Muscle layer of colon (tissue), 2 donors: ENCODE measurements around the gene GABRD.
"Not testable (repeated sequence)": the region's sequence is repeated elsewhere in the genome, so short reads cannot be mapped to it uniquely, and the experiment has no call there.

Source experiments
- H3K27ac ChIP-seq: one replicate; pipeline ENCODE4 v1.7.0; 2013; ENCODE audit warnings: low read depth, mild to moderate bottlenecking, low read length, moderate library complexity
- H3K27me3 ChIP-seq, 2 donors: one replicate each; pipeline ENCODE4 v1.7.0; 2013; ENCODE audit warnings: low read length in 2 of 2, mild to moderate bottlenecking in 2 of 2; ENCODE audit not compliant: insufficient read depth in 2 of 2, control insufficient read depth in 1 of 2
- H3K36me3 ChIP-seq: one replicate; pipeline ENCODE4 v1.7.0; 2013; ENCODE audit warnings: mild to moderate bottlenecking, low read length; ENCODE audit not compliant: insufficient read depth
- H3K4me1 ChIP-seq: one replicate; pipeline ENCODE4 v1.7.0; 2013; ENCODE audit warnings: mild to moderate bottlenecking, low read length; ENCODE audit not compliant: insufficient read depth
- H3K4me3 ChIP-seq, 2 donors: one replicate each; pipeline ENCODE4 v1.7.0; 2013; ENCODE audit warnings: low read length in 2 of 2, low read depth in 1 of 2, mild to moderate bottlenecking in 1 of 2, moderate library complexity in 1 of 2
- H3K9ac ChIP-seq: one replicate; pipeline ENCODE4 v1.7.0; 2013; ENCODE audit warnings: low read length
- H3K9me3 ChIP-seq: one replicate; pipeline ENCODE4 v1.7.0; 2013; ENCODE audit warnings: mild to moderate bottlenecking, low read length
- donor health status: abdominal sarcoma.
- donor health status: Adenocarcinoma of cecum.

GABRD gene

DNA sequence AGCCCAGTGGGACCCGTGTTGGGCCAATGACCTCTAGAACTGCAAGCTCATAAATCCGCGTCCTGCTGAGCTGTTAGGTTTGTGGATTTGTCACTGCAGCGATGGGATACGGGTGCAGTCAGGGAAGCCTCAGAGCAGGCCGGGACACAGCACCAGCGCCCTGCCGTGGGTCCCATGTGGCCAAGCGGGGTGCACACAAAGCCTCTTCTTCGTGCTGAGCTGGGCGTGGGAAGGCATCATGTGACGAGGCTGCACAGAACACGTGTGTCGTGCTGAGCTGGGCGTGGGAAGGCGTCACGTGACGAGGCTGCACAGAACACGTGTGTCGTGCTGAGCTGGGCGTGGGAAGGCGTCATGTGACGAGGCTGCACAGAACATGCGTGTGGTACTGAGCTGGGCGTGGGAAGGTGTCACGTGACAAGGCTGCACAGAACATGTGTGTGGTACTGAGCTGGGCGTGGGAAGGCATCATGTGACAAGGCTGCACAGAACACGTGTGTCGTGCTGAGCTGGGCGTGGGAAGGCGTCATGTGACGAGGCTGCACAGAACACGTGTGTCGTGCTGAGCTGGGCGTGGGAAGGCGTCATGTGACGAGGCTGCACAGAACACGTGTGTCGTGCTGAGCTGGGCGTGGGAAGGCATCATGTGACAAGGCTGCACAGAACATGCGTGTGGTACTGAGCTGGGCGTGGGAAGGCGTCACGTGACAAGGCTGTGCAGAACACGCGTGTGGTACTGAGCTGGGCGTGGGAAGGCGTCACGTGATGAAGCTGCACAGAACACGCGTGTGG lies 40.3 kb upstream of the GABRD start:
- H3K27me3 ChIP-seq, H3K36me3 ChIP-seq, H3K9ac ChIP-seq, H3K9me3 ChIP-seq, H3K27ac ChIP-seq, H3K4me1 ChIP-seq, H3K4me3 ChIP-seq: not testable (repeated sequence)

DNA sequence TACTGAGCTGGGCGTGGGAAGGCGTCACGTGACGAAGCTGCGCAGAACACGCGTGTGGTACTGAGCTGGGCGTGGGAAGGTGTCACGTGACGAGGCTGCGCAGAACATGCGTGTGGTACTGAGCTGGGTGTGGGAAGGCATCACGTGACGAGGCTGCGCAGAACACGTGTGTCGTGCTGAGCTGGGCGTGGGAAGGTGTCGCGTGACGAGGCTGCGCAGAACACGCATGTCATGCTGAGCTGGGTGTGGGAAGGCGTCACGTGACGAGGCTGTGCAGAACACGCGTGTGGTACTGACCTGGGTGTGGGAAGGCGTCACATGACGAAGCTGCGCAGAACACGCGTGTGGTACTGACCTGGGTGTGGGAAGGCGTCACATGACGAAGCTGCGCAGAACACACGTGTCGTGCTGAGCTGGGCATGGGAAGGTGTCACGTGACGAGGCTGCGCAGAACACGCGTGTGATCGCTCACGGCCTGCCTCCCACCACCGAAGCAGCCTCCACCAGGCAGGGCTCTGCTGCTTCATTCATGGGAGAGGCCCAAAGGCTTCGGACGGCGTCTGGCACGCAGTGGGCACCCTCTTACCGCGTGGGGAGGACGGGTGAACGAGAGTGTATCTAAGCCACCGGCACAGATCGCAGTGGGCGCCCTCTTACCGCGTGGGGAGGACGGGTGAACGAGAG lies 39.5 kb upstream of the GABRD start:
- Histone ChIP-seq H3K9ac (no peak overlapping the region), H3K36me3 (no peaks in the 10 kb centered on the region), H3K27ac (no peak overlapping the region), H3K4me1 (no peaks in the 10 kb centered on the region), H3K27me3 (no peaks in the 10 kb centered on the region), H3K4me3 (no peak overlapping the region), H3K9me3 (no peaks in the 10 kb centered on the region)

DNA sequence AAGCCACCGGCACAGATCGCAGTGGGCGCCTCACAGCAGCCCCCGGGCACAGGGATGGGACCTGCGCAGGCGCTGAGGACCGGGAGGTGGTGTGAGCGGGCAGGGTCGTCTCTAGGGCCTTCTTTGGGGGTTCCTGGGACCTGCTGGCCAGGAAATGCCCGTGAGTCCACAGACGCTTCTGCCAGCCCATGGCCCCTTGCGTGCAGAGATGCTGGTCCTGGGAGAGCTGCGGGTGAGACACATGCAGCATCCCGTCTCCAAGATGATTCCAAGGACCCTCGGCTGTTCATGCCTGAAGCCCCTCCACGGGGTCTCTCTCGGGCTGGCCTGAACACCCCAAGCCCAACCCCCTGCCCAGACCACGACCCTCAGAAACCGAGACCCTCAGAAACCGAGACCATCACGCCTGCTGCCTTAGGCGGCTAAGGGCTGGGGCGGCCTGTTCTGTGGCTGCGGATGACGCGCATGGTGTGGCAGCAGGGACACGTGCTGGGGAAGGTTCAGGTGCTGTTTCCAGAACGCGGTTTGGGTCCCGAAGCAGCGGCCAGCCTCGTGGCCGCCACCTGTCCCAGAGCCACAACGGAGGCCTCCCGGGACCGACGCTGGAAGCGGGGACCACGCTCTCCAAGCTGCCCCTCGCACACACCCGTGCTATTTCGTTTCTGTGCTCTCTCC lies 38.5 kb upstream of the GABRD start:
- H3K9me3 ChIP-seq = no peaks in the 10 kb centered on the region
- no peaks in the 10 kb centered on the region for H3K4me1 ChIP-seq
- no peaks in the 10 kb centered on the region for H3K36me3 ChIP-seq
- H3K9ac ChIP-seq = no peak overlapping the region
- no peak overlapping the region for H3K27ac ChIP-seq
- H3K27me3 ChIP-seq = peaks cover 0 to 3% of the 10 kb centered on the region in 2 donors
- no peak overlapping the region for H3K4me3 ChIP-seq

DNA sequence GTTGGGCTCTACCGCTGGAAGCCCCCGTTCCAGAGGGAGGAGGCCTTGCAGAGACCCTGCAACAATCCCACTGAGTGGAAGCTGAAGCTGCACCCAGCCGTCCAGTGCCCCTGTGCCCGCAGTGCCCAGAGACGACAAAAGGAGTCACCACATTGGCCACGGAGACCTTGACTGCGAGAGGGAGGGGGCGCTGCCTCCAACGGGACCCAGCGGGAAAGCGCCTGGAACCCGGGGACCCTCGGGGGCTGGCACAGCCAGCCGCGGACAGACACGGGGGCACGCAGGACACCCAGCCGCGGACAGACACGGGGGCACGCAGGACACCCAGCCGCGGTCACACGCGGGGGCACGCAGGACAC lies 38.0 kb upstream of the GABRD start:
- Histone ChIP-seq H3K9me3 (no peaks in the 10 kb centered on the region), H3K4me1 (no peaks in the 10 kb centered on the region), H3K4me3 (no peak overlapping the region), H3K27me3 (peaks cover 0 to 3% of the 10 kb centered on the region in 2 donors), H3K9ac (no peak overlapping the region), H3K36me3 (no peaks in the 10 kb centered on the region), H3K27ac (no peak overlapping the region)

DNA sequence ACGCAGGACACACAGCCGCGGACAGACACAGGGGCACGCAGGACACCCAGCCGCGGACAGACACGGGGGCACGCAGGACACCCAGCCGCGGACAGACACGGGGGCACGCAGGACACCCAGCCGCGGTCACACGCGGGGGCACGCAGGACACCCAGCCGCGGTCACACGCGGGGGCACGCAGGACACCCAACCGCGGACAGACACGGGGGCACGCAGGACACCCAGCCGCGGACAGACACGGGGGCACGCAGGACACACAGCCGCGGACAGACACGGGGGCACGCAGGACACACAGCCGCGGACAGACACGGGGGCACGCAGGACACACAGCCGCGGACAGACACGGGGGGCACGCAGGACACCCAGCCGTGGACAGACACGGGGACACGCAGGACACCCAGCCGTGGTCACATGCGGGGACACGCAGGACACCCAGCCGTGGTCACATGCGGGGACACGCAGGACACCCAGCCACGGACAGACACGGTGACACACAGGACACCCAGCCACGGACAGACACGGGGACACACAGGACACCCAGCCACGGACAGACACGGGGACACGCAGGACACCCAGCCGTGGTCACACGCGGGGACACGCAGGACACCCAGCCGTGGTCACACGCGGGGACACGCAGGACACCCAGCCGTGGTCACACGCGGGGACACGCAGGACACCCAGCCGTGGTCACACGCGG lies 37.4 kb upstream of the GABRD start:
- not testable (repeated sequence) for H3K9me3 ChIP-seq, H3K4me3 ChIP-seq, H3K9ac ChIP-seq, H3K27me3 ChIP-seq, H3K4me1 ChIP-seq, H3K27ac ChIP-seq, H3K36me3 ChIP-seq

DNA sequence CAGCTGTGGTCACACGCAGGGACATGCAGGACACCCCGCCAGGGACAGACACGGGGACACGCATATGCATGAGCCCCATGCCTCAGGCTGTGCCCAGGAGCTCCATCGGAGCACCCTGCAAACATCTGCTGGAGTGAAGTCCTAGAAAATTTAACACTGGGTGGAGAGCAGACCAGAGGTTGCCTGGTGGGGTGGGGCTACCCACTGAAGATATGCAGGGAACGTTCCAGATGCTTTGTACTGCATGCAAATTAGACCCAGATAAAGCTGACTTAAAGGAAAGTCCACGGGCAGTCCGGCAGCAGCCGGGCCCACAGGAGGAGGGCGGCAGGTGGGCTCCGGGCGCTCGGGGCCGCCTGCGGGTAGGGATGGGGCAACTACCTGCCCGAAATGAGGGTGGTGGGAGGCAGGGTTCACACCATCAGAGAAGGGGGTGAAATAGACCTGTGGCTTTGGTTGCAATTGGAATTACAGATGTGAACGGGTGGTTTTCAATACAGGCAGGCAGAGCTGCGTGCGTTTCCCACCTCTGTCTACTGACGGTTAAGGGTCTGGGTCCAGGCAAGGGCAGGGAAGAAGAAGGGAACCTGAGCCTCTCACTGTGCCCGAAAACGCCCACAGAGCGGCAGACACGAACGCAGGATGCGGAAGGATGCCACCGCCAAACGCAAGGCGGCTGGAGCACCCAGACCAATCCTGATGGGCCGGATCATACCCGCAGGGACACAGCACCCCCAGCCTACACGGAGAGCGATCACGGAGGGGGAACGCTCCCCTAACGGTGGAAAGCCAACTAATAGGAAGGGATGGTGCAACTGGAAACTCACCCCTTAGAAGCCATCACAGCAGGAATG lies 36.5 kb upstream of the GABRD start:
- Histone ChIP-seq H3K9me3 (no peaks in the 10 kb centered on the region), H3K4me3 (no peak overlapping the region), H3K27ac (no peak overlapping the region), H3K9ac (no peak overlapping the region), H3K27me3 (peaks cover 0 to 3% of the 10 kb centered on the region in 2 donors), H3K36me3 (no peaks in the 10 kb centered on the region), H3K4me1 (no peaks in the 10 kb centered on the region)

DNA sequence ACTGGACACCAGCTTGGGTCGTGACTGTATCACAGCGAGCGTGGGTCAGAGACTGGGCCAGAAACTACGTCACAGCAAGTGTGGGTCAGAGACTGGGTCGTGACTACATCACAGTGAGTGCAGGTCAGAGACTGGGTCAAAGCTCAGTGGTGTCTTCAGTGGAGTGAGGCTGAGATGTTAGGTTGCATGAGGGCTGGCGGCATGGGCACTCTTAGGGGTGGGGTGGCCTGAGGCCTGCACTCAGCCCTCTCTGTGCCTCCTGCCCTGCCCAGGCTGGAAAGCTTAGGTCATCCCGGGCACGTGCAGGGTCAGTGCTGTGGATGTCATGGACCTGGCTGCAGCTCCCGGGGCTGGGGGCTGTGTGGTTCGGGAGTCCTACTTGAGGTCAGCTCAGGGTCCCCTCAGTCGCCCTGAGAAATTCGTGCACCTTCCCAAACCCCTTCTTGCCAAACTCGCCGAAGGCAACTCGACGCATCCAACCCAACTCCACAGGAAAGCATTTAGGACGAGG lies 34.5 kb upstream of the GABRD start:
- peaks cover 0 to 8% of the 10 kb centered on the region in 2 donors for H3K27me3 ChIP-seq
- no peaks in the 10 kb centered on the region for H3K36me3 ChIP-seq
- no peaks in the 10 kb centered on the region for H3K4me1 ChIP-seq
- H3K4me3 ChIP-seq = no peak overlapping the region
- H3K9ac ChIP-seq = no peak overlapping the region
- no peaks in the 10 kb centered on the region for H3K9me3 ChIP-seq
- H3K27ac ChIP-seq = no peak overlapping the region

DNA sequence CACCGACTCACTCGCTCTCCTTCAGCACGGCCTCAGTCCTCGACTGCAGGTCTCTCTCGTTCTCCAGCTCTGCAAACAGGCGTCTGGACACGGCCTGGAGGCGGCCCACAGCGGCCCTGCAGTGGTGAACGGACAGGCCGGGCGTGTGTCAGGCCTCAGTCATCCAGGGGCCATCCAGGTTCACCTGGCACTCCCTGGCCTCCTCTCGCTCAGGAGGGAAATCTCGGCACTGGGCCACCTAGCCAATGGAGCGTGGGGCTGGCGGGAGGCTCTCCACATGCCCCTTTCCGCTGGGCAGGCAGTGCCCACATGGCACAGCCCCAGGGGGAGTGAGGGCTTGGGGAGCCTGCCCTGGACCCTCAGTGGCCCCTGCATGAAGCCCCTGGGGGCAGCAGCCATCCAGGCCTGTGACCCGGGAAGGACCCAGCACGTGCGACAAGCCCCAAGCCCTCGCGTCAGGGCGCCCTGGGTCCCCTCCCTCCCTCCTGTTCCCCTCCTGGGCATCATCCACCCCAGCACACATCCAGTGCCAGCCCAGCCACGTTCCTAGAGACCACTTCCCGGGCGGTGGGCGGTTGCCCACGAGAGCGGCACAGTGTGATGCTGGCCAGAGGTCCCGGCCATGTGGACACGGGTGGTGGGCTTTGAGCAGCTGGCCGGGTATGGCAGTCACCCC lies 33.6 kb upstream of the GABRD start:
- Histone ChIP-seq H3K27ac (no peak overlapping the region), H3K4me1 (no peaks in the 10 kb centered on the region), H3K9ac (no peak overlapping the region), H3K4me3 (no peak overlapping the region), H3K27me3 (peaks cover 0 to 8% of the 10 kb centered on the region in 2 donors), H3K36me3 (no peaks in the 10 kb centered on the region), H3K9me3 (no peaks in the 10 kb centered on the region)

DNA sequence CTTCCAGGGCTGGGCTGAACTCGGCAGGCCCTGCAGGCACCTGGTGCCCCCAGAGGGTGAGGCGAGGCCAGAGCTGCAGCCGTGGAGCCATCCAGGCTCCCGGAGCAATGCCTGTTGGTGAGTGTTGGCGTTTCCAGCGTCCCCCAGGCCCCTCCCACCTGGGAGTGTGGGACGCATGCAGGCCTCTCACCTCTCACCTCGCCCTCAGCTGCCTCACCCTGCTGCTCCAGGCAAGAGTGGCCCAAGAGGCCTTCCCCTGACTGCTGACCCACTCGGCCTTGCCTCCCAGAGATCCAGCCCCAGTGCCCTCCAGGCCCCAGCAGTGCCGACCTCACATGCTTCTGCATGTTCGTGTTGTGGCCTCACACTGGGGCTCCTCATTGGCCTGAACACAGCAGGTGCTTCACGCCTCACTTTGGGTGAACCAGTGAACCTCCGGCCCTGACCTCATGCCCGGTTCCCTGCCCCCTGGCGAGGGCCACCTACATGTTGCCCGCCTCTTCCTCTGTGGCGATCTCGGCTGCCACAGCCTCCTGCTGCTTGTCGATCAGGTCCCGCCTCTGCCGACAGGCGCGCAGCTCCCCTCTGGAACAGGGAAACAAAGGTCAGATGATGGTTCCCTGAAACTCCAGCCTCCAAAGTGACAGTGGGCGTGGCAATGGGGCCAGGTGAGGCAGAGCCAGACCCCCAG lies 32.5 kb upstream of the GABRD start:
- no peaks in the 10 kb centered on the region for H3K9me3 ChIP-seq
- H3K27me3 ChIP-seq = peaks cover 0 to 8% of the 10 kb centered on the region in 2 donors
- no peak overlapping the region for H3K4me3 ChIP-seq
- H3K9ac ChIP-seq = no peak overlapping the region
- no peaks in the 10 kb centered on the region for H3K4me1 ChIP-seq
- H3K27ac ChIP-seq = no peak overlapping the region
- no peaks in the 10 kb centered on the region for H3K36me3 ChIP-seq

DNA sequence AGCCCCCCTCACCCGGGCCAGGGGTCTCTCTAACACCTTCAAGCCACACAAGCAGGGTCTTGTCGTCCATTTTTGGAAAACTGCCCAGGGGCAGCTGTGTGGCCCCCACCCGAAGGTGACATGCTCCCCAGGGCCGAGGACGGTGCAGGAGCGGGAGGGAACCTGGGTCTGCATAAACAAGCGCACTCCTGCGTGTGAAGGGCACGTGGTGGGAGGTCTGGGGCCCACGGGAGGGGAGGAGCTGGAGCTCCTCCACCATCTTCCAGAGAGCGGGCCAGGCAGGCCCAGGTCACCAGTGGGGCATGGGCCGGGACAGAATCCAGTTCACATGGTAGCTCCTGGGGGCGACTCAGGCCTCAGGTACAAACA lies 32.0 kb upstream of the GABRD start:
- H3K4me3 ChIP-seq = no peak overlapping the region
- no peaks in the 10 kb centered on the region for H3K36me3 ChIP-seq
- peaks cover 0 to 8% of the 10 kb centered on the region in 2 donors for H3K27me3 ChIP-seq

More for the DNA sequence above, 32.0 kb upstream of the GABRD start:
- no peak overlapping the region for H3K9ac ChIP-seq
- no peaks in the 10 kb centered on the region for H3K9me3 ChIP-seq
- no peaks in the 10 kb centered on the region for H3K4me1 ChIP-seq
- no peak overlapping the region for H3K27ac ChIP-seq
